Activated T-cell treated with anti-CD3 and anti-CD28 coated beads, Interleukin-2, amount 50 U/mL, for 72 hours (primary cell): ENCODE measurements around the gene LFNG. TPM values are rescaled to one million over a fixed set of nuclear protein-coding genes. Genes with fewer than 3 reads are reported as not detected.
A peak's percentile ranks its signal among the peaks of the same experiment; 100 is the strongest.

Experiments
- ATAC-seq, 2 donors: fragments of 150-1000 bp; cut with Tn5 transposase; replicated peaks in 1 of 2; 2 replicates each; pipeline ENCODE4 v1.10.0; 2021; ENCODE audit warnings: moderate library complexity in 2 of 2, mild to moderate bottlenecking in 1 of 2
- DNase-seq, 2 donors: peaks; one replicate each; pipeline ENCODE4 v3.0.0; 2021 to 2022; ENCODE audit warnings: mixed read lengths in 1 of 2
- H3K27ac Mint-ChIP-seq: one replicate; pipeline ENCODE4 v1.8.0; 2022; ENCODE audit warnings: mild to moderate bottlenecking, moderate library complexity, mixed read lengths
- H3K27me3 Mint-ChIP-seq: one replicate; pipeline ENCODE4 v1.8.0; 2022; ENCODE audit warnings: low read depth, mixed read lengths
- H3K36me3 Mint-ChIP-seq, 2 donors: one replicate each; pipeline ENCODE4 v1.8.0; 2022; ENCODE audit warnings: mixed read lengths in 2 of 2, mild to moderate bottlenecking in 1 of 2; ENCODE audit not compliant: insufficient read depth in 2 of 2
- H3K4me1 Mint-ChIP-seq: one replicate; pipeline ENCODE4 v1.8.0; 2022; ENCODE audit warnings: low read depth, mixed read lengths
- H3K4me3 Mint-ChIP-seq, 2 donors: one replicate each; pipeline ENCODE4 v1.8.0; 2022; ENCODE audit warnings: mild to moderate bottlenecking in 2 of 2, mixed read lengths in 2 of 2, moderate library complexity in 2 of 2
- H3K9me3 Mint-ChIP-seq, 2 donors: one replicate each; pipeline ENCODE4 v1.8.0; 2022; ENCODE audit warnings: mixed read lengths in 2 of 2
- total RNA-seq, 2 donors: library from RNA; stranded (reverse); gene quantifications; one replicate each; pipeline ENCODE4 v1.2.3, GENCODE V29; 2022

Gene LFNG
- total RNA-seq, 2 donors from 2014 or later = 23.0 to 30.0 TPM

DNA sequence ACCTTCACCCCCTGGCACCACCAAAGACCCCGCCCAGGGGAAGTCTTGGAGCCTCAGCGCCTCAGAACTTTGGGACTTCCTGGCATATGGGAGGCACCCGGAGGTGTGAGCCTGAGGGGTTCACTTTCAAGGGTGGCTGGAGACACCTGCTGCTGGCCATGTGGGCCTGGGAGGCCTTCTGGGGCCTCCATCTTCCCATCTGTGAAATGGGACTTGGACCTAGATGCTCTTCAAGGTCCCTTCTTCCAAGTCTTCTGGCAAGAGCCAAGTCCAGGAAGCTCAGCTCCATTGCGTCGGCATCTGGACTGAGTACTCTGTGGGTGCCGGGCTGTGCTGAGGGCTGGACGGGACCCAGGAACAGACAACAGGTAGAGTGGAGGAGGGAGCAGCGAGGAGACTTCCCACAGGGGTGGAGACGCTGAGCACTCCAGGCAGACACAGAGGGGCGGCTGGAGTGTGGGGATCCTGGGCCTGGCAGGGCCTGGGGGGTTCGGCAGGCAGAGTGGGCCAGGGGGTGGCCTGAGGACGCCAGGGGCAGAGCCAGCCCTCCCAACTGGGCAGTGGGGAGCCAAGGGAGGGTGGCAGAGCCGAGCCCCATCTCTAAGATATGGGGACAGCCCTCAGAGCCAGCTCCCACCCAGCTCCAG, 9.3 kb upstream of the LFNG start:
- Mint-ChIP-seq H3K36me3 (no peaks in the 10 kb centered on the region), H3K4me1 (peaks cover 57% of the 10 kb centered on the region), H3K27me3 (no peaks in the 10 kb centered on the region), H3K4me3 (peak overlapping the region; percentile 39 to 81), H3K27ac (no peak overlapping the region), H3K9me3 (no peaks in the 10 kb centered on the region)
- no peak for DNase-seq
- ATAC-seq = no peak

DNA sequence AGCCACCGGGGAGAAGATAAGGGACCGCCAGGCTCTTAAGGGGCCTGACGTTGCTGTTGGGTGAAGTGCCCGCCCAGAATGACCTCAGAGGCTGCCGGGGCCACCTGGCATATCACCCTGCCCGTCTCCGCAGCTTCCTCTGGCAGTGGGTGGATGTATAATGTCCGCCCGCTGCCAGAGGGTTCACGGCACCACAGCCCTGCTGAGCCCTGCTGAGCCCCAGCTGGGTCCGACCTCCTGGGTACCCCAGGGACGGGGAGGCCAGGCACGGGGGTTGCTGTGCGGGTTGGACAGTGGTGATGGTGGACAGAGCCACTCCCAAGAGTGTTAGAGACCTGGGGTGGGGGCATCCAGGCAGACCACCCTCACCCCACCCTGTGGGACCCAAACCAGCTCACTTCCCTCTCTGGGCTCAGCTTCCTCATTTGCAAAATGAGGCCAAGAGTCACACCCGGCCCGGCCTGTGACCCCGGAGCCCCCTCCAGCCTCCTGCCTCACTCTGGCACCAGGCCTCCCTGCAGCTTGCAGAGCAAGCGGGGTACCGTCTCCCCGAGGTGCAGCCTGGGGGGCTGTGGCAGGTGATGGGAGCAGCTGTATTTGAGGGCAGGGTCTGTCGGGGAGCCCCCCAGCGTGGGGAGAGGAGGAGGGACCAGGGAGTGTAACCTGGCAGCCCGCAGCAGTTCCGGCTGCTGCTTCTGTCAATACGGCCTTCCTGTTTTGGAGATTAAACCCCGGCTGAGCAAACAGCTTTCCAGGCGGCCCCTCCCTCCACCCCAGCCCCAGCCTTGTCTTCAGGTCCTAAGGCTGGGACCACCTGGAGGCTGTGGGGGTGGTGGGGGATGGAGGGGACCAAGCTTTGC, 8.4 kb upstream of the LFNG start:
- Mint-ChIP-seq H3K27ac (peak overlapping the region; percentile 61), H3K4me1 (peaks cover 57% of the 10 kb centered on the region), H3K36me3 (no peaks in the 10 kb centered on the region), H3K27me3 (no peaks in the 10 kb centered on the region), H3K4me3 (peak overlapping the region; percentile 65 to 81), H3K9me3 (no peaks in the 10 kb centered on the region)
- DNase-seq = peak; percentile 74 to 76
- peak; percentile 70 to 72 for ATAC-seq

DNA sequence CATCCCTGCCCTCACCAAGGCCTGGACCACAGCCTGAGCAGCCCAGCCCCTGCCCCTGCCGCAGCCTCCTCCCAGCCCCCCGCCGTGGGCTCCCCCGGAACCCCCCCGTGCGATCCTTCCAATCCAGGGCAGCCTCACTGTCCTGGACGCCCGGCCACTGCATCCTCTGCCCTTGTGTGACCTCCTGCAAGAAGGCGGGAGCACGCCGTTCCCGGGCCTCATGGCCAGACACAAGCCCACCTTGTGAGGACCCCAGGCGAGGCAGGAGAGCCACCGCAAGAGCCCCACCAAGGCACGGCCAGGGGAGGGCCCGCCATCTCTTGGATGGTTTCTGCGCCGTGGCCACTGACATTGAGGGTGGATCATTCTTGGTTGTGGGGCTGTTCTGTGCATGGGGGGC, 7.8 kb upstream of the LFNG start:
- Mint-ChIP-seq H3K27ac (peak overlapping the region; percentile 82), H3K36me3 (no peaks in the 10 kb centered on the region), H3K27me3 (no peaks in the 10 kb centered on the region), H3K4me1 (peaks cover 57% of the 10 kb centered on the region), H3K4me3 (peak overlapping the region; percentile 66 to 81), H3K9me3 (no peaks in the 10 kb centered on the region)
- DNase-seq = no peak
- ATAC-seq = no peak

DNA sequence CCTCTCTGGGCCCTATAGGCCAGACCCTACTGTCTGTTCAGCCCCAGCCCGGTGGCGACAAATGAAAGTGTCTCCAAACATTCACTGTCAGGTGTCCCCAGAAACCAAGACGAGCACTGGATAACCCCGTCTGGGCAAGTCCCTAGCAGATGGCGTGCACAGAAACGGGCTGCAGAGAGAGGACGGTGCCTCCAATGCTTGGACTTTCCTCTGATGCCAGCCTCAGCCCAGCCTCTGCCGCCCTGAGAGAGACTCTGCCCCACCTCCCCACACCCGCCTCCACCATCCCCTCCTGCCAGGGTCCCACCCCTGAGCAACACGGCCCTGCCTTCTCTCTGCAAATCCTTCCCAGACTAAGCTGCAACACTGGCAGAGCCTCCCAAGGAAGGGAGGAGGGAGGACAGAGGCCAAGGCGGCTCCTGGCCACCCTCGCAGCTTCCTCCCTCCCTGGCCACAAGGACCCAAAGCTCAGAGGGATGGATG, 7.4 kb upstream of the LFNG start:
- Mint-ChIP-seq H3K27ac (peak overlapping the region; percentile 82), H3K36me3 (no peaks in the 10 kb centered on the region), H3K27me3 (no peaks in the 10 kb centered on the region), H3K9me3 (no peaks in the 10 kb centered on the region), H3K4me1 (peaks cover 59% of the 10 kb centered on the region), H3K4me3 (peak overlapping the region; percentile 66 to 81)
- ATAC-seq (no peak), DNase-seq (peak in 1 of 2 donors; percentile 48)

DNA sequence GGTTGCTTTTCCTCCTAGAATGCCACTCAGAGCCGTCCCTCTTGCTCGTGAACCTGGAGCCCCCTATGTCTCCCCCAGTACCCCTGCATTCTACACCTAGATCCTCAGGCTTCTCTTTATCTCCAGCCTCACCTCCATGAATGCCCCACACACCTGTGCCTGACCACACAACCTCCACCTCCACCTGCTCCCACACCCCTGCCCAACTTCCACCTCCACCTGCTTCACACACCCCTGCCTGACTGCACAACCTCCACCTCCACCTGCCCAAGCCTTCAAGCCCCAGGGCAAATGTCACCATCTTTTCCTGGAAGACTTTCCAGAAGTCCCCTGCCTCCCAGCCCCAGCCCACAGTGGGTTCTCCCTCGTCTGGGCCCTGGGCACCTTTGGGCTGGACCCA, 6.9 kb upstream of the LFNG start:
- Mint-ChIP-seq H3K27ac (no peak overlapping the region), H3K4me1 (peaks cover 64% of the 10 kb centered on the region), H3K4me3 (peak overlapping the region; percentile 37 to 81), H3K27me3 (no peaks in the 10 kb centered on the region), H3K9me3 (no peaks in the 10 kb centered on the region), H3K36me3 (no peaks in the 10 kb centered on the region)
- ATAC-seq (no peak), DNase-seq (no peak)

DNA sequence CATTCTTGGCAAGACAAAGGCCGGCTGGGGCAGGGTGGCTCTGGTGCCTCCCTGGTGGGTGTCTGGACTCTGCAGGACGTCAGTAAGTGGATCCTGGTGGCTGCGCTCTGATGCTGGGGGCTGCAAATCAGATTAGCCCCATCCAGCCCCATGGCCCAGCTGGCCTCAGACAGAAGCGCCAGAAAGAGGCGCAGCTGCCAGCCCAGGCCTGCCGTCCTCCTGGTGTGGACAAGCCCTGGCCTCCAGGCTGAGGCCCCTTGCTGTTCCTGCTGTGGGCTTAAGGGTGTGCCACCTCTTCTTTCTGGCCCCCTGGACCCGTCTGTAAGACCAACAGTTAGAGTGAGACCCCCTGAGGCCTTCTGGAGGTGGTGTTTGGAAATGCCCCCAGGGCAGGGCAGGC, 5.9 kb upstream of the LFNG start:
- Mint-ChIP-seq H3K4me1 (peaks cover 62% of the 10 kb centered on the region), H3K4me3 (no peak overlapping the region), H3K27me3 (no peaks in the 10 kb centered on the region), H3K9me3 (no peaks in the 10 kb centered on the region), H3K27ac (no peak overlapping the region), H3K36me3 (no peaks in the 10 kb centered on the region)
- DNase-seq = no peak
- no peak for ATAC-seq

DNA sequence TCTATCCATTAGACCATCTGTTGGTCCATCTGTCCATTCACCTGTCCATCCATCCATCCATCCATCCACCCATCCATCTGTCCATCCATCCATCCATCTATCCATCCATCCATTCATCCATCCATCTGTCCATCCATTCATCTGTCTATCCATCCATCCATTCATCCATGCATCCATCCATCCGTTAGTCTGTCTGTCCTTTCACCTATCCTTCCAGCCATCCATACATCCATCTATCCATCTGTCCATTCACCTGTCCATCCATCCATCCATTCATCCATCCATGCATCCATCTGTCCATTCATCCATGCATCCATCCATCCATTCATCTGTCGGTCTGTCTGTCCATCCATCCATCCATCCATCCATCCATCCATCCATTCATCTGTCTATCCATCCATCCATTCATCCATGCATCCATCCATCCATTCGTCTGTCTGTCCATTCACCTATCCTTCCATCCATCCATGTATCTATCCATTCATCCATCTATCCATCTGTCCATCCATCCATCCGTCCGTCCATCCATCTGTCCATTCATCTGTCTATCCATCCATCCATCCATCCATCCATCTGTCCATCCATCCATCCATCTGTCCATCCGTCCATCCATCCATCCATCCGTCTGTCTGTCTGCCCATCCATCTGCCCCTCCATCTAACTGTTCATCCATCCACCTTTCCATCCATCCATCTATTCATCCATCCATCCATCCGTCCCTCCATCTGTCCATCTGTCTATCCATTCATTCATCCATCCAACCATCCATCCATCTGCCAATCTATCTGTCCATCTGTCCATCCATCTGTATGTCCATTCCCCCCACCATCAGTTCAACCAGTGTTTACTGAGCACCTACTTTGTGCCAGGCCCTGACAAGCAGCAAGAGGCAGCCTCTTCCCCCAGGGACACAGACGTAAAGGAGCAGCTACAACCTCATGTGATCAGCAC, 4.8 kb upstream of the LFNG start:
- H3K27ac Mint-ChIP-seq = no peak overlapping the region
- peaks cover 52% of the 10 kb centered on the region for H3K4me1 Mint-ChIP-seq
- ATAC-seq (no peak), DNase-seq (no peak)
- no peaks in the 10 kb centered on the region for H3K27me3 Mint-ChIP-seq
- no peak overlapping the region for H3K4me3 Mint-ChIP-seq
- H3K9me3 Mint-ChIP-seq = no peaks in the 10 kb centered on the region
- H3K36me3 Mint-ChIP-seq = no peaks in the 10 kb centered on the region

DNA sequence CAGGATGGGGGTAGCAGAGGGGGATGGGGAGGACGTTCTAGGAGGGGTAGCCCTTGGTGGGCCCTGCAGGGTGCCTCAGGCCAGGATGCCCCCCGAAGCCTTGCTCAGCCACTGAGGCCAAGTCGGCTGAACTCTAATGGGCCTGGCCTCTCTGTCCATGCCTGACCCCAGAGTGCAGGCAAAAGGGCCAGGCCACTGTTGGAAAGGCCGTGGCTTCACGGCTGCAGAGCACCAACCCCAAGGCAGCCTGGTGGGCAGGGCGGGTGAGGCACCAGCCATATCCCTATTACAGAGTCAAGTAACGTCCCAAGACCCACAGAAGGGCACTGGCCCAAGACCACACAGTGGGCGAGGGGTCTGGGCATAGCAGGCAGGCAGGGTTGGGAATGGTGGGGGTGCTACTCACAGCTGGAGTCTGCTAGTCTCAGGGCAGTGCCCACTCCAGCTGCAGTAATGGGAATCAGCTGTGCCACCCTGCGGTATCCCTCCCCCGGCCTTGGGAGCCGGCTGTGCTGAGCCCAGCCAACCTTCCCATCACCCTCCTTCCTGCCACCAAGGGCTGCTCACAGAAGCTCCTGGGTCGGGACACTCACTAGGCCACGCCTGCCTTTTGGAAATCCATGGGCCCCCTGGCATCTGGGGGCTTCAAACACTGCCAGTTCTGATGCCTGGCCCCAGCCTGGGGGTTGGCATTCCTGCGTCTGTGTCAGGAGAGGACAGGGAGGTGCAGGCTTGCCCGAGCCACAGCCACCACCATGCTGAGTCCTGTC, 4.0 kb upstream of the LFNG start:
- H3K27ac Mint-ChIP-seq = no peak overlapping the region
- H3K4me1 Mint-ChIP-seq = peaks cover 43% of the 10 kb centered on the region
- DNase-seq (no peak), ATAC-seq (no peak)
- H3K27me3 Mint-ChIP-seq = no peaks in the 10 kb centered on the region
- no peak overlapping the region for H3K4me3 Mint-ChIP-seq
- no peaks in the 10 kb centered on the region for H3K36me3 Mint-ChIP-seq
- no peaks in the 10 kb centered on the region for H3K9me3 Mint-ChIP-seq

DNA sequence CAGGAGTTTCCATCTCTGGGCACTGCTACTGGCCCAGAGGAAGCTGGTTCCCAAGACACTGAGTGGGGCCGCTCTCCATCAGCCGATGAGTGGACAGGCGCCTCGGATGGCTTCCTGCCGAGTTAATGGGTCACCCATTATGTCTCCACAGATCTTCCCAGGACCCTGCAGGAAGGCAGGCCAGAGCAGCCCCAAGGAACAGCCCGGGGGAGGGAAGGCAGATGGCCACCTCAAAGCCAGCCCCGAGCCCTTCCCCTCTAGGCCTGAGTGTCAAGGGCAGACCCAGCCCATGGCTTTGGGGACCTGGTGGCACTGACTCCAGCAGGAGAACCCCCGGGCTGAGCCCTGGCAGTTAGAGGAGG, 3.4 kb upstream of the LFNG start:
- Mint-ChIP-seq H3K27me3 (no peaks in the 10 kb centered on the region), H3K27ac (no peak overlapping the region), H3K36me3 (no peaks in the 10 kb centered on the region), H3K9me3 (no peaks in the 10 kb centered on the region), H3K4me3 (no peak overlapping the region), H3K4me1 (peaks cover 39% of the 10 kb centered on the region)
- no peak for DNase-seq
- no peak for ATAC-seq

DNA sequence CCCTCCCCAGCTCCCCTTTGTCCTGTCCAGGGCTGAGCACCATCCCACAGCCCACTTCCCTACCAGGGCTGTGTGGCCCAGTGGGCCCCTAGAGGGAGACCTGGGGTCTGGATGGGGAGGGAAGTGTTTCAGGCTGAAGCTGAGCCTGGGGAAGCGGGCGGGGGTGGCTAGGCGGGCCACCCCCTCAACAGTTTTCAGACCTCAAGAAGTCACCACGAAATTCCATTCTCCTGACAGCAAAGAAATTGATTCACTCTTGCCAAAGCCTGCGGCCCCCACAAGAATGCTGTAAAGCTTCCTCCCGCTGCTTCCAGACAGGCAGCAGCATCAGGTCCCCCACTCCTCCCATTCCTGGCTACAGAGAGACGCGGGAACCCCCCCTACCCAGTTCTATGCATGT, 2.5 kb upstream of the LFNG start:
- no peak overlapping the region for H3K4me3 Mint-ChIP-seq
- ATAC-seq = no peak
- peaks cover 0 to 4% of the 10 kb centered on the region in 2 donors for H3K36me3 Mint-ChIP-seq
- no peak overlapping the region for H3K27ac Mint-ChIP-seq
- H3K27me3 Mint-ChIP-seq = no peaks in the 10 kb centered on the region
- DNase-seq = no peak
- H3K9me3 Mint-ChIP-seq = no peaks in the 10 kb centered on the region
- peaks cover 36% of the 10 kb centered on the region for H3K4me1 Mint-ChIP-seq

DNA sequence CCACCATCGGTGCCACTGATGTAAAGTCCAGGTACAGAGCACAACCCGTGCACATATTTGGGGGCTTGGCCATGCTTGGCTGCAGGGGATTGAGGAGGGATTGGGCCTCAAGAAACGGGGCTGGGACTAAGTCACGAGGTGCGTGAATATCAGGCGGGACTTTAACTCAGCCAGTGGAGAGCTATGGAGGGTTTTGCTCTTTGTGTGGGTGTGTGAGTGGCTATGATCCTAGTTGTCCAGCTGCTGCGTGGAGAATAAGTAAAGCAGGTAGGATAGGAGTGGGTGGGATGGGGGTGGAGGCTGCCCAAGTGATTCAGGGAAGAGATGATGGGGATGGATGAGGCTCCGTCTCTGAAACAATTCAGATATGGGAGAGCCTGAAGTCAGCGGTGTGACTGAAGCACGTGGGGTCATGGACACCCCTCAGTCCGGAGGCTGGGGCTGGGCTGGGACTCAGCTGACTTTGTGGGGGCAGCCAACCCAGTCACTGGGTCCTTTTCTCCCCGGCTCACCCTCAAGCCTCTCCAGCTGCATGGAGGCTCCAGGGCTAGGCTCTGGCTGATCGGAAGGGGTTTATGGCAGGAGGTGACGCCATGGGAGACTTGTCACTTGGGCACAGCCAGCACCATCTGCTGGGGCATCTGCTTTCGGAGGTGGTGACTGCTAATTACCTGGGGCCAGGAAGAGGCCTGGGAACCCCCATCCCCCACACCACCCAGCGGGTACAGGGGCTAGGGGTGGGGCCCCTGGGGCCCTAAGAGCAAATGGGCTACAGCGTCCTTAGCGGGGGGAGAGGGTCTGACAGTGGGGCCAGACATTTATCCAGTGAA, 1.7 kb upstream of the LFNG start:
- ATAC-seq (no peak), DNase-seq (no peak)
- Mint-ChIP-seq H3K36me3 (peaks cover 0 to 5% of the 10 kb centered on the region in 2 donors), H3K9me3 (no peaks in the 10 kb centered on the region), H3K27me3 (no peaks in the 10 kb centered on the region), H3K4me1 (peaks cover 36% of the 10 kb centered on the region), H3K27ac (no peak overlapping the region), H3K4me3 (peak overlapping the region; percentile 55 to 66)

DNA sequence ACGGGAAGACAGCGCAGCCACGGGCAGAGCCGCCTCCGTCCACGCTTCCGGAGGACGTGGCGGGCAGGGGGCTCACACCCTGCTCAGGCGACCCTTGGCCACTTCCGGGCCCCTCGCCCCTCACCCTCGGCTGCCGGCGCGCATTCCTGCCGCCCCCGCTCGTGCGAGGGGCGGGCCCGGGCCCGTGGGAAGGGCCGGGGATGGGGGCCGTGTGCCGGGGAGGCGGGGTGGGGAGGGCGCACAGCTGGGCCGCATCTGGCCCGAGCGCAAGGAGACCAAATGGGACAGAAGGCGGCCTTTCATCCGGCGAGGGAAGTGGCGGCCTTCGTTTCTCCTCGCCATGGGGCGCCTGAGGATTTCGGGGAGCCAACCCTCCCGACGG, 846 bp upstream of the LFNG start:
- no peaks in the 10 kb centered on the region for H3K9me3 Mint-ChIP-seq
- ATAC-seq = no peak
- peaks cover 39% of the 10 kb centered on the region for H3K4me1 Mint-ChIP-seq
- peaks cover 0 to 6% of the 10 kb centered on the region in 2 donors for H3K36me3 Mint-ChIP-seq
- no peak for DNase-seq
- no peaks in the 10 kb centered on the region for H3K27me3 Mint-ChIP-seq
- H3K4me3 Mint-ChIP-seq = peak overlapping the region; percentile 67 to 77
- H3K27ac Mint-ChIP-seq = no peak overlapping the region
